ENCODE results near the gene BCL2A1. TPM values are rescaled to one million over a fixed set of nuclear protein-coding genes. Genes with fewer than 3 reads are reported as not detected.

Gene BCL2A1
- total and polyA plus RNA-seq, 10 of the 15 experiments (the other 5 are each of a cell fraction or from before 2014, with no cell fraction given), result 181 to 570 (median 321) TPM

DNA sequence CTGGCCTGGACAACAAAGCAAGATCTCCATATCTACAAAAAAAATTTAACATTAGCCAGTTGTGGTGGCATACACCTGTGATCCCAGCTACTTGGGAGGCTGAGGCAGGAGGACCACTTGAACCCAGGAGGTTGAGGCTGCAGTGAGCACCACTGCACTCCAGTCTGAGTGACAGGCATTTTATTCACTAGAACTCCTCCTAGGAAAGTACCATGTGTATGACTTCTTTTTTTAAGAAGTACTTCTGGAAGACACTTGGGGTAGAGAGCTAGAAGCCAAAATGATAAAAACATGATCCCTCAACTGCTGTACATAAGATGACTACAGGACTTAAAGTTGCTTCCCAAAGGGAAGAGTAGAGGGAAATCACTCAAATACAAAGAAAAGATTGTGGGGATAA, 24.0 kb downstream of the BCL2A1 start:
- FAIRE-seq, result no peak
- Histone ChIP-seq H2AFZ (ENCODE audit: control insufficient read depth, low read depth, low read length) (no peak overlapping the region), H3K36me3 (ENCODE audit: control insufficient read depth in 2 of 2, insufficient read depth in 2 of 2, low read length in 1 of 2) (no peaks in the 10 kb centered on the region), H3K79me2 (ENCODE audit: control insufficient read depth, insufficient read depth, low read length) (no peaks in the 10 kb centered on the region), H3K4me3 (no peak overlapping the region), H3K4me2 (ENCODE audit: control insufficient read depth, insufficient read depth) (no peak overlapping the region), H3K27ac (ENCODE audit: control insufficient read depth, insufficient read depth) (no peak overlapping the region), H3K9ac (ENCODE audit: control insufficient read depth, insufficient read depth, low read length) (no peak overlapping the region), H3K9me3 (replicated peaks; ENCODE audit: control insufficient read depth, insufficient read depth, low read length) (no peaks in the 10 kb centered on the region; the same call in 2 of the 3 replicates), H3K4me1 (ENCODE audit: control insufficient read depth, insufficient read depth, low read length) (peaks cover 16% of the 10 kb centered on the region), H4K20me1 (ENCODE audit: control insufficient read depth, insufficient read depth) (no peaks in the 10 kb centered on the region), H3K27me3 (replicated peaks in 1 of 2; ENCODE audit: control insufficient read depth in 2 of 2, insufficient read depth in 2 of 2, low read length in 1 of 2) (no peaks in the 10 kb centered on the region)
- SMC1A ChIA-PET (ENCODE audit: uncharacterized antibody, unreplicated experiment), result interaction anchor here (0.9 to 7.2 kb wide), 14 partner anchors 12 to 62 kb away, joined by 3 to 115 read pairs (median 4); partner anchors contain the start of gene BCL2A1
- no TSS peak for BruUV-seq (replicated peaks)
- TF ChIP-seq FOXM1 (IDR thresholded peaks at IDR 0.05; ENCODE audit: low read depth, low read length) (no peak), BCLAF1 (IDR thresholded peaks at IDR 0.05) (no peak), PKNOX1 (IDR thresholded peaks at IDR 0.05) (peak; percentile 81)
- no peak for DNase-seq (ENCODE audit: low read depth, low spot score)
- in situ Hi-C loops (cut with MboI), result no loop called here
- ATAC-seq, result no peak
- intact Hi-C loops (cut with micrococcal nuclease; ENCODE audit: unreplicated experiment), result no loop called here
- RAD21 ChIA-PET (ENCODE audit: unreplicated experiment), result interaction anchor here (1.2 to 4.2 kb wide), 8 partner anchors 12 to 114 kb away, joined by 3 to 48 read pairs (median 8); no protein-coding TSS in a partner anchor
- CTCF ChIA-PET, result interaction anchor here (0.7 to 2.5 kb wide), 6 partner anchors 15 to 151 kb away, joined by 3 to 6 read pairs (median 4); no protein-coding TSS in a partner anchor
- POLR2A ChIA-PET, result interaction anchor here (0.6 to 4.1 kb wide), 8 partner anchors 9 to 116 kb away, joined by 3 to 25 read pairs (median 6); no protein-coding TSS in a partner anchor

All from GM12878 (cell line).